ENCODE measurements around the gene KRT75.
"Not testable (repeated sequence)": the region's sequence is repeated elsewhere in the genome, so short reads cannot be mapped to it uniquely, and the experiment has no call there.

KRT75 gene

DNA sequence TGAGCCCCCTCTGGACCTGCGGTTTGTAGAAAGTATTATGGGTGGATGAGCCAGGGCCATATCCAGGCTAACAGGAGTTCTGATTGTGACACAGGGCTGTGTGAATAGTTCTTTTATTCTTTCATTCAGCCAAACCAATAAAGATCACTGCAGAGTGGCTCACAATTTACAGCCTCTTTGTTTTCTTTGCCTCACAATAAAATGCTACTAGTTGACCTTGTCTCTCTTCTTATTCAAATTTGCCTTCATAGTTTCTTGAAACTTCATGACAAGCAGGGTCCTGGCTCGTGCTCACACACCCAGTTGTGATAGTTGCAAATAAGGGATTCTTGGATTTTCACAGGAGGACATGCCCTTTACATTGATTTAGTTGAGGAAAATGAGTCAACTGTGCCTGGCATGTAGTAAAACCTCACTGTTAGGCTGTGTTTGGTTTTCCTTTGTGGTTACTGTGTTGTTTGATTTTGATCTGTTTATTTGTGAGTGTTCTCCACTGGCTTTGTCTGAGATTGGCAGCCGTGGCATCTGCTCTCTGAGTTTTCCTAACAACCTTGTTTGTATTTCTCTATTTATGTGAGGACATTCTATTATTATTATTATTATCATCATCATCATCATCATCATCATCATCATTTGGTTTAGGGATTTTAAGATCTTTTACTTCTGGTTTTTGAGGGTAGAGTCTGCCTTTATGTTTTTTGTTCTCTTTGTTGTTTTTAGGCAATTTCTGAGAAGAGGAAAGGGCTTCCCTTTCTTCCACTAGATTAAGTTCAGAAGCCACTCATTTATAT lies 20.4 kb upstream of the KRT75 start:
- Histone ChIP-seq H3K4me3 (ENCODE audit: low read depth in 1 of 2, low read length in 2 of 2) (no peak overlapping the region), H3K9me3 (ENCODE audit: control insufficient read depth in 1 of 2, low read length in 2 of 2) (no peaks in the 10 kb centered on the region), H3K36me3 (ENCODE audit: control insufficient read depth in 1 of 2, insufficient read depth in 2 of 2, low read length in 2 of 2) (no peaks in the 10 kb centered on the region), H3K4me1 (ENCODE audit: control insufficient read depth in 1 of 2, insufficient read depth in 2 of 2, low read length in 2 of 2) (no peaks in the 10 kb centered on the region), H3K27ac (ENCODE audit: low read depth, low read length) (no peak overlapping the region), H3K27me3 (ENCODE audit: control insufficient read depth in 1 of 2, insufficient read depth in 2 of 2, low read length in 2 of 2) (no peaks in the 10 kb centered on the region), H3K9ac (ENCODE audit: low read depth in 1 of 2, low read length in 2 of 2) (no peak overlapping the region)

DNA sequence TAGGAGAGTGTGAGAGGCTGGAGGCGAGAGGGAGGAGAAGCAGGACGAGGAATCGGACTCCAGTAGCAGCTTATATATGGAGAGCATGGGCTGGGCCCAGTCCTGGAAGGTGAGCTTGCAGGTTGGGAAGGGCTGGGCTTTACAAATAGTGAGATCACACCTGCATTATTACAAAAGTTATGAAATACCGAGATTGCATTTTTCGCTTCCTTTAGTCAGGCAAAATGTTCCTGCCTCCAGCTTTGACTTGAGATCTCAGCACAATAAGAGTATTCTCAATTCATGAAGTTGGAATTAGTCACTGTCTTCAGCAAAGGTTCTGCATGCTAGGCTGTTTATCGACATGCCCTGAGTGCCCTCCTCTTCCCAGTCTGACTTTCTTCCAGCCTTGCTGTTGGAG lies 17.9 kb upstream of the KRT75 start, which contains the start of gene KRT6B:
TSS of gene KRT6B (minus strand) at position 46 of the 400 bp plus-strand sequence. CDS start 68 bp downstream, outside the sequence.
- no peaks in the 10 kb centered on the region for H3K27me3 ChIP-seq (ENCODE audit: control insufficient read depth in 1 of 2, insufficient read depth in 2 of 2, low read length in 2 of 2)
- H3K9ac ChIP-seq (ENCODE audit: low read depth in 1 of 2, low read length in 2 of 2), result no peak within 1 kb of the TSS
- H3K36me3 ChIP-seq (ENCODE audit: control insufficient read depth in 1 of 2, insufficient read depth in 2 of 2, low read length in 2 of 2), result no peaks in the 10 kb centered on the region
- H3K27ac ChIP-seq (ENCODE audit: low read depth, low read length), result no peak within 1 kb of the TSS
- H3K4me1 ChIP-seq (ENCODE audit: control insufficient read depth in 1 of 2, insufficient read depth in 2 of 2, low read length in 2 of 2), result no peaks in the 10 kb centered on the region
- no peak within 1 kb of the TSS for H3K4me3 ChIP-seq (ENCODE audit: low read depth in 1 of 2, low read length in 2 of 2)
- H3K9me3 ChIP-seq (ENCODE audit: control insufficient read depth in 1 of 2, low read length in 2 of 2), result no peaks in the 10 kb centered on the region

DNA sequence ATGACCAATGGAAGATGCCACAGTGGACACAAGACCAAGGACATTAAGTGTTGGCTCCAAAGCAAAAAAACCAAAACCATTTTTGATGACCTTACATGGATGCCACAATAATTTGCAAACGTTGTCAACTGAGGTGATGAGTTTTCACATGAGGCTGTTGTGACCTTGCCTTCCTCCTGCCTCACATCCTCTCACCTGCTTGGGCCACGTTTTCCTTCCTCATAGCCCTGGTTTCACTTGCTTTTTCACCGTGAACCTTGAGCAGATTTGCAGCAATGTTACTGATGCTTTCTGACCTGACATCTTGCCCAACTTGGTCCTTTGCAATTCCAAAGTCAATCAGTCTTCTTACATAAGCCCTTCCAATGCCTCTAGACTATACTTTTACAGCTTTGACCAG lies 14.1 kb upstream of the KRT75 start:
- H3K27ac ChIP-seq (ENCODE audit: low read depth, low read length), result no peak overlapping the region
- peaks cover 0 to 6% of the 10 kb centered on the region in 2 donors for H3K4me1 ChIP-seq (ENCODE audit: control insufficient read depth in 1 of 2, insufficient read depth in 2 of 2, low read length in 2 of 2)
- no peak overlapping the region for H3K9ac ChIP-seq (ENCODE audit: low read depth in 1 of 2, low read length in 2 of 2)
- H3K36me3 ChIP-seq (ENCODE audit: control insufficient read depth in 1 of 2, insufficient read depth in 2 of 2, low read length in 2 of 2), result no peaks in the 10 kb centered on the region
- H3K27me3 ChIP-seq (ENCODE audit: control insufficient read depth in 1 of 2, insufficient read depth in 2 of 2, low read length in 2 of 2), result no peaks in the 10 kb centered on the region
- H3K4me3 ChIP-seq (ENCODE audit: low read depth in 1 of 2, low read length in 2 of 2), result no peak overlapping the region
- H3K9me3 ChIP-seq (ENCODE audit: control insufficient read depth in 1 of 2, low read length in 2 of 2), result no peaks in the 10 kb centered on the region

DNA sequence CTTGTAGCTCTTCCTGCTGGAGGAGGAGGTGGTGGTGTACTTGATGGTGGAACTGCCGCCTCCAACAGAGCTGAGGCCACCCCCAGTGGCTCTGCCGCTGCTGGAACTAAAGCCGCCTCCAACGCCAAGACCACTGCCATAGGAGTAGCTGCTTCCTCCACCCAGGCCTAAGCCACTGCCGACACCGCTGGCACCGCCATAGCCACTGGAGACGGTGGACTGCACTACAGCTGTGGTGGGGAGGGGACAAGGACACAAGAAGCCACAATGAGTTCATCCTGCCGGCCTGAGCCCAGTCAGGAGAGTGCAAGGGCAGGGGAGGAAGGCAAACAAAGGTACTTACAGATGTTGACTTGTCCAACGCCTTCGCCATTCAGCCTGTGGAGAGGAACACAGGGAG lies 13.0 kb upstream of the KRT75 start:
- H3K9ac ChIP-seq (ENCODE audit: low read depth in 1 of 2, low read length in 2 of 2); H3K4me3 ChIP-seq (ENCODE audit: low read depth in 1 of 2, low read length in 2 of 2); H3K36me3 ChIP-seq (ENCODE audit: control insufficient read depth in 1 of 2, insufficient read depth in 2 of 2, low read length in 2 of 2); H3K27me3 ChIP-seq (ENCODE audit: control insufficient read depth in 1 of 2, insufficient read depth in 2 of 2, low read length in 2 of 2); H3K27ac ChIP-seq (ENCODE audit: low read depth, low read length); H3K4me1 ChIP-seq (ENCODE audit: control insufficient read depth in 1 of 2, insufficient read depth in 2 of 2, low read length in 2 of 2); H3K9me3 ChIP-seq (ENCODE audit: control insufficient read depth in 1 of 2, low read length in 2 of 2): not testable (repeated sequence)

DNA sequence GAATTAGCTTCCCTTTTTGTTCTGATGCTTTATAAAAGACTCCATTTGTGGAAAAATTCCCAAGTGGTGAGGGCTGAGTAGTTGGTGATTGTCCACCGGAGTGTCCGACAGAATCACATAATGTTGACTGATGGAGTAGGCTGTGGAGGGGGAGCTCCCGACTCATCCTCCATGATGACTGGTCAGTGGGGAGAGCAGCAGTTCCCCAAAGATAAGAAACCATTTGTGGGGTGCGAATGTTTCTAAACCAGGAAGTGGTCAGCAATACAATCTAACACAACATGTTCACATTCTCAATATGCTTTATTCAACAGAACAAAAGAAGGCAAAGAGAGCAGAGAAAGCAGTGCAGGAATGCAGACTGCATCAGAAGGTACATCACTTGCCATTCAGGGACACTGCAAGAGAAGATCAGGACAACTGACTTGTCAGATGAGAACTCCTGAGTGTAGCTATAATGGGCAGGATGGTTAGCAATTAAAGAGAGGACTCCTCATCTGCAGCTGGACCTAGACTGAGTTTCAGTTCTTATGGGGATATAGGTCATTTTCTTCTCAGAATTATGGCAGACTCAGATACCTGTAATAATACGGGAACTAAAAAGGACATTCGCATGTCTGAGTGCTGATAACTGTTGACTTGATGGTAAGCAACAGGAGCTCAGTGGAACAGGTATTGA lies 12.3 kb upstream of the KRT75 start:
- Histone ChIP-seq H3K4me1 (ENCODE audit: control insufficient read depth in 1 of 2, insufficient read depth in 2 of 2, low read length in 2 of 2) (peaks cover 2 to 6% of the 10 kb centered on the region in 2 donors), H3K36me3 (ENCODE audit: control insufficient read depth in 1 of 2, insufficient read depth in 2 of 2, low read length in 2 of 2) (no peaks in the 10 kb centered on the region), H3K4me3 (ENCODE audit: low read depth in 1 of 2, low read length in 2 of 2) (no peak overlapping the region), H3K9ac (ENCODE audit: low read depth in 1 of 2, low read length in 2 of 2) (no peak overlapping the region), H3K9me3 (ENCODE audit: control insufficient read depth in 1 of 2, low read length in 2 of 2) (no peaks in the 10 kb centered on the region), H3K27ac (ENCODE audit: low read depth, low read length) (no peak overlapping the region), H3K27me3 (ENCODE audit: control insufficient read depth in 1 of 2, insufficient read depth in 2 of 2, low read length in 2 of 2) (peaks cover 0 to 5% of the 10 kb centered on the region in 2 donors)

DNA sequence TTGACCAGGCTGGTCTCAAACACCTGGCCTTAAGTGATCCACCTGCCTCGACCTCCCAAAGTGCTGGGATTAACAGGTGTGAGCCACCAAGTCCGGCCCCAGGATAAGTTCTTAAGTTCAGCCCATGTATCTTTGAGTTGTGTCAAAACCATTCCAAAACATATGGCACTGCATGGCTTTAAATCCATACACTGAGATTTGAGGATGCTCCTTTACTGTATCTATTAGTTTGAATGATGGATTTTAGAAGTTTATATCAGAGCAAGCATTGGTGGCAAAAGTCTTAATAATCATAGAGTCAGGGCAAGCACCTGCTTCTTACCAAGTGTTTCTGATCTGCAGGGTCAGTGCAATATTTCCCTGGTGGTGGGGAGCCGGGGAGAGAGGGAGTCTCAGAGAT lies 11.7 kb upstream of the KRT75 start:
- no peaks in the 10 kb centered on the region for H3K9me3 ChIP-seq (ENCODE audit: control insufficient read depth in 1 of 2, low read length in 2 of 2)
- H3K4me1 ChIP-seq (ENCODE audit: control insufficient read depth in 1 of 2, insufficient read depth in 2 of 2, low read length in 2 of 2), result peaks cover 4 to 6% of the 10 kb centered on the region in 2 donors
- peaks cover 0 to 5% of the 10 kb centered on the region in 2 donors for H3K27me3 ChIP-seq (ENCODE audit: control insufficient read depth in 1 of 2, insufficient read depth in 2 of 2, low read length in 2 of 2)
- no peak overlapping the region for H3K27ac ChIP-seq (ENCODE audit: low read depth, low read length)
- no peak overlapping the region for H3K9ac ChIP-seq (ENCODE audit: low read depth in 1 of 2, low read length in 2 of 2)
- no peaks in the 10 kb centered on the region for H3K36me3 ChIP-seq (ENCODE audit: control insufficient read depth in 1 of 2, insufficient read depth in 2 of 2, low read length in 2 of 2)
- H3K4me3 ChIP-seq (ENCODE audit: low read depth in 1 of 2, low read length in 2 of 2), result no peak overlapping the region

DNA sequence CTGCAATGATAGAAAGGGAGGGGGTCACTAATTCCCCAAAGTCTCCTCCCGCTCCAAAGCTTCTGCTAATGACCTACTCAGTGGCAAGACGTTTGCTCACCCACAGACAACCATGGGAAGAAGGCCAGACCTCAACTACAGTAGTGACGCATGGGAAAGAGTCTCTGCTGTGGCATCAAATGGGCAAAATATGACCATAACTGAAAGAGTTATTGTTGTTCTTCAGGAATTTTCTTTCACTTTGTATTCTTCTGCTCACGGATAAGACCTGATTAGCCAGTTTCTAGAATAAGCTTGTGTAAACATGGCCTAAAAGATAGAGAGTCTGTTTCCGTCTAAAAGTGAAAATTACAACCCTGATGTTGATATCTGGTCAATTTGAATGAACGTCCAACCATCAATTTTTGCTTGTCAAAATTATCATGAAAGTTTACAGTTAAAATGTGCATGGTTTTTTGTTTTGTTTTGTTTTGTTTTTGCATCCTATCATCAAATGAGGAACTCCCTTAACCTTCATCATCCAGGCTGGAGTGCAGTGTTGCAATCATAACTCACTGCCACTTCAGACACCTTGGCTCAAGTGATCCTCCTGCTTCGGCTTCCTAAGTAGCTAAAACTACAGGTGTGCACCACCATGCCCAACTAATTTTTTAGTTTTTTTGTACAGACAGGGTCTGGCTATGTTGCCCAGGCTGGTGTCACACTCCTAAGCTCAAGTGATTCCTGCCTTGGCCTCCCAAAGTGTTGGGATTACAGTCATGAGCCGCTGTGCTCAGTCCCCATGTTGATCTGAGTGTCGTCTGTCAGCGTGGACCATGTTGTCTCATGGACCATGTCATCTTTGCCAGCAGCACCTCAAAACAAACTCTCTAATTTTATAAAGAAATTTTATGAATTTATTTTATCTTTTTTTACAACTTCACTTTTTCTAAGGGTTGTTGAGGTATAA lies 10.8 kb upstream of the KRT75 start:
- Histone ChIP-seq H3K27me3 (ENCODE audit: control insufficient read depth in 1 of 2, insufficient read depth in 2 of 2, low read length in 2 of 2) (peaks cover 0 to 5% of the 10 kb centered on the region in 2 donors), H3K4me1 (ENCODE audit: control insufficient read depth in 1 of 2, insufficient read depth in 2 of 2, low read length in 2 of 2) (peaks cover 4 to 6% of the 10 kb centered on the region in 2 donors), H3K4me3 (ENCODE audit: low read depth in 1 of 2, low read length in 2 of 2) (no peak overlapping the region), H3K9ac (ENCODE audit: low read depth in 1 of 2, low read length in 2 of 2) (no peak overlapping the region), H3K36me3 (ENCODE audit: control insufficient read depth in 1 of 2, insufficient read depth in 2 of 2, low read length in 2 of 2) (no peaks in the 10 kb centered on the region), H3K27ac (ENCODE audit: low read depth, low read length) (no peak overlapping the region), H3K9me3 (ENCODE audit: control insufficient read depth in 1 of 2, low read length in 2 of 2) (no peaks in the 10 kb centered on the region)

DNA sequence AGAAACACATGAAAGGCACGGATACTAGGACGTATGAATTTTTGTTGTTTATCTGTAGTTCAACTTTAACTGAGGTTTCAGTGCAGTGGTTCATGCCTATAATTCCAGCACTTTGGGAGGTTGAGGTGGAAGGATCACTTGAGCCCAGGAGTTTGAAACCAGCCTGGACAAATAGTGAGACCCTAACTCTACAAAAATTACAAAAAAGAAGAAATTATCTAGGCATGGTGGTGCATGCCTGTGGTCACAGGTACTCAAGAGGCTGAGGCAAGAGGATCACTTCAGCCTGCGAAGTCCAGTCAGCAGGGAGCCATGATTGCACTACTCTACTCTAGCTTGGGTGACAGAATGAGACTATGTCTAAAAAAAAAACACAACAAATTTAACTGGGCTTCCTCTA lies 9.8 kb upstream of the KRT75 start:
- Histone ChIP-seq H3K9ac (ENCODE audit: low read depth in 1 of 2, low read length in 2 of 2) (no peak overlapping the region), H3K9me3 (ENCODE audit: control insufficient read depth in 1 of 2, low read length in 2 of 2) (no peaks in the 10 kb centered on the region), H3K4me3 (ENCODE audit: low read depth in 1 of 2, low read length in 2 of 2) (no peak overlapping the region), H3K27ac (ENCODE audit: low read depth, low read length) (no peak overlapping the region), H3K36me3 (ENCODE audit: control insufficient read depth in 1 of 2, insufficient read depth in 2 of 2, low read length in 2 of 2) (no peaks in the 10 kb centered on the region), H3K4me1 (ENCODE audit: control insufficient read depth in 1 of 2, insufficient read depth in 2 of 2, low read length in 2 of 2) (peaks cover 5 to 7% of the 10 kb centered on the region in 2 donors), H3K27me3 (ENCODE audit: control insufficient read depth in 1 of 2, insufficient read depth in 2 of 2, low read length in 2 of 2) (peaks cover 0 to 5% of the 10 kb centered on the region in 2 donors)

DNA sequence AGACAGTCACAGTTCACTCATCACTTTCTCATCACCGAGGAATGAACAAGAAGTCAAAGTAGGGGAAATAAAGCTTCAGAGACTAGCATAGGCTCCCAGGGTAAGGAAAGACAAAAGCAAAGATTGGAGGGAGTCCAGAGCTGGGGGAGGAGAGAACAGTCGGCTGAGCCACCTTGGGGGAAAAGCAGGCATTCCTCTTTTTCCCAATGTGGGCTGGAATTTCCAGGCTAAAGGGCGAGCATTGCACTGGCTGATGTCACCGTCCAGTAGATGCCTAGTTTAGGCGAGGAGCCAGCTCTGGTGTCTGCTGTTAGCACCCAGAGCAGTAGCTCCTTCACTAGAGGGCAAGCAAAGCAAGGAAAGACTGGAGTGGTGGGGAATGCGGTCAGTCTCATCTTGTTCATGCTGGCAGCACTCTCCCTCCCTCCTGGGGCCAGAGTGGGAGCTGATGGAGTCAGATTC lies 8.5 kb upstream of the KRT75 start:
- Histone ChIP-seq H3K9ac (ENCODE audit: low read depth in 1 of 2, low read length in 2 of 2) (no peak overlapping the region), H3K27ac (ENCODE audit: low read depth, low read length) (no peak overlapping the region), H3K27me3 (ENCODE audit: control insufficient read depth in 1 of 2, insufficient read depth in 2 of 2, low read length in 2 of 2) (peaks cover 0 to 5% of the 10 kb centered on the region in 2 donors), H3K4me3 (ENCODE audit: low read depth in 1 of 2, low read length in 2 of 2) (no peak overlapping the region), H3K4me1 (ENCODE audit: control insufficient read depth in 1 of 2, insufficient read depth in 2 of 2, low read length in 2 of 2) (peaks cover 12 to 20% of the 10 kb centered on the region in 2 donors), H3K9me3 (ENCODE audit: control insufficient read depth in 1 of 2, low read length in 2 of 2) (no peaks in the 10 kb centered on the region), H3K36me3 (ENCODE audit: control insufficient read depth in 1 of 2, insufficient read depth in 2 of 2, low read length in 2 of 2) (no peaks in the 10 kb centered on the region)
